IMR-90 (cell line): ENCODE results near the gene RAP1GAP2. TPM values are rescaled to one million over a fixed set of nuclear protein-coding genes. Genes with fewer than 3 reads are reported as not detected.
A peak's percentile ranks its signal among the peaks of the same experiment; 100 is the strongest.

Source experiments
- ATAC-seq: fragments of 200-7000 bp; cut with Tn5 transposase; 2 replicates; pipeline ENCODE4 v1.9.1; 2020; ENCODE audit warnings: low read depth, mild to moderate bottlenecking, moderate library complexity
- BruUV-seq: library from RNA; stranded (reverse); fragments of 400-500 nt; replicated peaks from 2 replicates; lab custom pipeline; 2021; lab: Mats Ljungman, UMichigan
- CTCF ChIA-PET: fragments of 300-600 bp; formaldehyde crosslinking; extraction: SDS; loops from one replicate; lab custom pipeline; 2021; ENCODE audit warnings: antibody characterized with exemption; lab: Yijun Ruan, JAX
- POLR2A ChIA-PET: fragments of 300-600 bp; sonication (Branson Sonifier 250); formaldehyde crosslinking; loops from one replicate; lab custom pipeline; 2022; ENCODE audit warnings: antibody characterized with exemption; ENCODE audit not compliant: unreplicated experiment; lab: Charles Lee
- DNase-seq: peaks from one replicate; pipeline ENCODE4 v3.0.0; 2013
- H2AFZ ChIP-seq: replicated peaks from 2 replicates; pipeline ENCODE3; 2013; ENCODE audit warnings: low read length, mild to moderate bottlenecking; ENCODE audit not compliant: poor library complexity
- H2AK5ac ChIP-seq: 2 replicates; pipeline ENCODE4 v1.6.1; 2013; ENCODE audit warnings: low read depth, low read length, inconsistent platforms
- H2AK9ac ChIP-seq: replicated peaks from 2 replicates; pipeline ENCODE3; 2013; ENCODE audit warnings: mild to moderate bottlenecking, low read depth, low read length, moderate library complexity; ENCODE audit not compliant: poor library complexity
- H2BK120ac ChIP-seq: 2 replicates; pipeline ENCODE4 v1.6.1; 2013; ENCODE audit warnings: low read depth, low read length, inconsistent platforms
- H2BK15ac ChIP-seq: 3 replicates; pipeline ENCODE4 v1.6.1; 2013; ENCODE audit warnings: low read depth, low read length, inconsistent platforms
- H2BK20ac ChIP-seq: 2 replicates; pipeline ENCODE4 v1.6.1; 2013; ENCODE audit warnings: low read depth, mild to moderate bottlenecking, inconsistent platforms, low read length, moderate library complexity
- H2BK5ac ChIP-seq: 2 replicates; pipeline ENCODE4 v1.6.1; 2013; ENCODE audit warnings: mild to moderate bottlenecking, low read depth, low read length, inconsistent platforms; ENCODE audit not compliant: poor library complexity, severe bottlenecking
- H3K14ac ChIP-seq: replicated peaks from 2 replicates; pipeline ENCODE4 v1.6.1; 2013; ENCODE audit warnings: low read depth, low read length, inconsistent platforms
- H3K18ac ChIP-seq: 2 replicates; pipeline ENCODE4 v1.6.1; 2013; ENCODE audit warnings: low read depth, low read length, control low read depth
- H3K23ac ChIP-seq: 2 replicates; pipeline ENCODE4 v1.6.1; 2013; ENCODE audit warnings: low read depth, low read length, inconsistent platforms
- H3K27ac ChIP-seq: 2 replicates; pipeline ENCODE4 v1.5.1; 2013; ENCODE audit warnings: mild to moderate bottlenecking, control low read depth, low read length; ENCODE audit not compliant: insufficient read depth
- H3K27me3 ChIP-seq: 2 replicates; pipeline ENCODE4 v1.6.1; 2013; ENCODE audit warnings: low read length; ENCODE audit not compliant: control insufficient read depth, insufficient read depth
- H3K36me3 ChIP-seq: 2 replicates; pipeline ENCODE4 v1.6.1; 2013; ENCODE audit warnings: low read length, mixed read lengths; ENCODE audit not compliant: control insufficient read depth, insufficient read depth
- H3K4ac ChIP-seq: 2 replicates; pipeline ENCODE4 v1.6.1; 2013; ENCODE audit warnings: low read depth, low read length, inconsistent platforms
- H3K4me1 ChIP-seq: 2 replicates; pipeline ENCODE4 v1.6.1; 2013; ENCODE audit warnings: low read length, mixed read lengths; ENCODE audit not compliant: control insufficient read depth, insufficient read depth
- H3K4me2 ChIP-seq: 2 replicates; pipeline ENCODE4 v1.6.1; 2013; ENCODE audit warnings: low read depth, mild to moderate bottlenecking, control low read depth, low read length, moderate library complexity
- H3K4me3 ChIP-seq: 2 replicates; pipeline ENCODE4 v1.5.1; 2013; ENCODE audit warnings: low read depth, mild to moderate bottlenecking, control low read depth, low read length, moderate library complexity; ENCODE audit not compliant: insufficient read depth
- H3K56ac ChIP-seq: 2 replicates; pipeline ENCODE4 v1.6.1; 2013; ENCODE audit warnings: low read length, inconsistent platforms; ENCODE audit not compliant: insufficient read depth; ENCODE audit errors: extremely low read depth
- H3K79me1 ChIP-seq, 2 experiments: 2 replicates each; pipeline ENCODE4 v1.6.1; 2013; ENCODE audit warnings: low read length in 2 of 2, inconsistent platforms in 1 of 2, low read depth in 1 of 2
- H3K9ac ChIP-seq: 2 replicates; pipeline ENCODE4 v1.6.1; 2013; ENCODE audit warnings: low read depth, low read length, control low read depth
- H3K9me1 ChIP-seq: 2 replicates; pipeline ENCODE4 v1.6.1; 2013; ENCODE audit warnings: low read length, inconsistent platforms; ENCODE audit not compliant: insufficient read depth
- H3K9me3 ChIP-seq: 2 replicates; pipeline ENCODE4 v1.6.1; 2013; ENCODE audit warnings: low read length; ENCODE audit not compliant: control insufficient read depth, insufficient read depth
- H4K20me1 ChIP-seq: 2 replicates; pipeline ENCODE4 v1.6.1; 2013; ENCODE audit warnings: low read length, inconsistent platforms; ENCODE audit not compliant: insufficient read depth
- H4K5ac ChIP-seq: 2 replicates; pipeline ENCODE4 v1.6.1; 2013; ENCODE audit warnings: mild to moderate bottlenecking, low read depth, low read length, control low read depth
- H4K8ac ChIP-seq, 2 experiments: 2 replicates each; pipeline ENCODE4 v1.6.1; 2013; ENCODE audit warnings: low read depth in 2 of 2, low read length in 2 of 2, control low read depth in 1 of 2, inconsistent platforms in 1 of 2
- H4K91ac ChIP-seq: 2 replicates; pipeline ENCODE4 v1.6.1; 2013; ENCODE audit warnings: low read depth, low read length, inconsistent platforms; ENCODE audit not compliant: insufficient read depth
- BHLHE40 ChIP-seq: fragments of 150-350 bp; IDR thresholded peaks from 2 replicates; pipeline ENCODE4 v1.6.1; 2016; ENCODE audit warnings: mild to moderate bottlenecking, low read depth, low read length
- CEBPB ChIP-seq: IDR thresholded peaks from 2 replicates; pipeline ENCODE4 v1.6.1; 2012; ENCODE audit warnings: low read depth, low read length, improper control_type of control experiment
- FOS ChIP-seq: fragments of 150-350 bp; IDR thresholded peaks from 2 replicates; pipeline ENCODE4 v1.6.1; 2016; ENCODE audit warnings: low read depth, low read length
- MAZ ChIP-seq: IDR thresholded peaks from 2 replicates; pipeline ENCODE4 v1.6.1; 2012; ENCODE audit warnings: low read depth, mild to moderate bottlenecking, low read length, improper control_type of control experiment, moderate library complexity, borderline replicate concordance
- MXI1 ChIP-seq: IDR thresholded peaks from 2 replicates; pipeline ENCODE4 v1.6.1; 2012; ENCODE audit warnings: low read depth, mild to moderate bottlenecking, low read length, moderate library complexity, borderline replicate concordance
- NFE2L2 ChIP-seq: fragments of 150-350 bp; IDR thresholded peaks from 2 replicates; pipeline ENCODE4 v1.6.1; 2016; ENCODE audit warnings: low read depth, mild to moderate bottlenecking, low read length
- POLR2A ChIP-seq: IDR thresholded peaks from 2 replicates; pipeline ENCODE4 v1.6.1; 2012; ENCODE audit warnings: mild to moderate bottlenecking, low read depth, low read length
- RAD21 ChIP-seq: IDR thresholded peaks from 2 replicates; pipeline ENCODE4 v1.6.1; 2012; ENCODE audit warnings: low read length, improper control_type of control experiment
- USF2 ChIP-seq: fragments of 150-350 bp; IDR thresholded peaks from 2 replicates; pipeline ENCODE4 v1.6.1; 2017; ENCODE audit warnings: mild to moderate bottlenecking, antibody characterized with exemption, low read length, low read depth
- WGBS, 2 experiments: methylation state at CpG; one replicate each; pipeline versions ENCODE4 v1.1.5 to v1.1.7; 2013; ENCODE audit warnings: missing lambda C conversion rate in 2 of 2; ENCODE audit not compliant: insufficient read length in 1 of 2; ENCODE audit errors: extremely low coverage in 2 of 2; 5-methylcytosine and 5-hydroxymethylcytosine counted together
- dilution Hi-C: fragments of 300-500 bp; cut with HindIII; formaldehyde crosslinking; loops from one replicate; pipeline ENCODE4 v1.14.3; 2018; ENCODE audit warnings: low sequenced_read_pairs; ENCODE audit not compliant: unreplicated experiment
- in situ Hi-C: fragments of 300-500 bp; cut with MboI; formaldehyde crosslinking; loops from 3 replicates; pipeline ENCODE4 v1.14.3; 2019; ENCODE audit warnings: low sequenced_read_pairs, inconsistent platforms, mixed read lengths
- intact Hi-C: fragments of 100-400 bp; cut with micrococcal nuclease; formaldehyde crosslinking; loops from 2 replicates; pipeline ENCODE4 v1.10.0; 2022
- polyA plus RNA-seq, 3 experiments: library from polyadenylated mRNA; depleted of rRNA; stranded (reverse); fragments of >200 nt; gene quantifications; 2 replicates each; pipeline ENCODE4 v1.2.3, GENCODE V29; 2012; ENCODE audit warnings: low replicate concordance in 1 of 3
- total RNA-seq: library from RNA; depleted of rRNA; stranded (reverse); fragments of >200 nt; gene quantifications from 2 replicates; pipeline ENCODE4 v1.2.3, GENCODE V29; 2012
- TF ChIP-seq, protein P1 (sequence below): conservative IDR thresholded peaks from 2 replicates; pipeline ENCODE4 v1.5.1; 2012; ENCODE audit warnings: mild to moderate bottlenecking, low read depth, low read length, improper control_type of control experiment

The RAP1GAP2 gene
- total and polyA plus RNA-seq, 2 of the 4 experiments (the other 2 are of a cell fraction) = 5.7 to 7.5 TPM

- Histone ChIP-seq H3K9ac (no peak overlapping the region), H3K18ac (no peak overlapping the region; the same call in 1 of the 2 replicates), H3K27ac (0 out of 2 replicates have a peak overlapping the region, but pooled peaks have one; percentile 49), H3K4me3 (no peak overlapping the region), H3K4me2 (no peak overlapping the region), H3K56ac (0 out of 2 replicates have a peak overlapping the region, but pooled peaks have one; percentile 31), H2BK5ac (peak overlapping the region; percentile 42), H3K14ac (0 out of 2 replicates have a peak overlapping the region, but pooled peaks have one; percentile 44), H3K4ac (peak overlapping the region; percentile 44; the same call in 1 of the 2 replicates), H3K9me1 (no peaks in the 10 kb centered on the region), H3K23ac (no peak overlapping the region), H2BK20ac (0 out of 2 replicates have a peak overlapping the region, but pooled peaks have one; percentile 28), H2AFZ (peak overlapping the region; percentile 66), H2BK15ac (no peak overlapping the region), H4K91ac (no peak overlapping the region), H3K79me1 (0 out of 4 replicates have a peak, but pooled peaks cover 0 to 4% of the 10 kb centered on the region in 2 experiments), H2BK120ac (peak overlapping the region; percentile 44; the same call in 1 of the 2 replicates), H4K20me1 (no peaks in the 10 kb centered on the region), H2AK5ac (no peak overlapping the region), H3K4me1 (peaks cover 2% of the 10 kb centered on the region; the same call in 1 of the 2 replicates), H3K9me3 (no peaks in the 10 kb centered on the region), H3K27me3 (no peaks in the 10 kb centered on the region), H3K36me3 (no peaks in the 10 kb centered on the region), H2AK9ac (no peak overlapping the region), H4K8ac (peak overlapping the region in 1 of 2 experiments; percentile 16; a peak in 2 of 4 replicates), H4K5ac (no peak overlapping the region)
- ATAC-seq (peak; percentile 99), DNase-seq (peak; percentile 89)
- WGBS, 2 experiments = 0% methylated on average over 7 of the region's 18 CpGs; no CpG with 5 or more reads in 1 of the 2 experiments
- ChIA-PET CTCF (no interaction called here), POLR2A (no interaction called here)
- intact Hi-C loops = no loop called here
- dilution Hi-C loops = no loop called here
- in situ Hi-C loops = no loop called here
- BruUV-seq = no TSS peak
- TF ChIP-seq, protein P1, sequence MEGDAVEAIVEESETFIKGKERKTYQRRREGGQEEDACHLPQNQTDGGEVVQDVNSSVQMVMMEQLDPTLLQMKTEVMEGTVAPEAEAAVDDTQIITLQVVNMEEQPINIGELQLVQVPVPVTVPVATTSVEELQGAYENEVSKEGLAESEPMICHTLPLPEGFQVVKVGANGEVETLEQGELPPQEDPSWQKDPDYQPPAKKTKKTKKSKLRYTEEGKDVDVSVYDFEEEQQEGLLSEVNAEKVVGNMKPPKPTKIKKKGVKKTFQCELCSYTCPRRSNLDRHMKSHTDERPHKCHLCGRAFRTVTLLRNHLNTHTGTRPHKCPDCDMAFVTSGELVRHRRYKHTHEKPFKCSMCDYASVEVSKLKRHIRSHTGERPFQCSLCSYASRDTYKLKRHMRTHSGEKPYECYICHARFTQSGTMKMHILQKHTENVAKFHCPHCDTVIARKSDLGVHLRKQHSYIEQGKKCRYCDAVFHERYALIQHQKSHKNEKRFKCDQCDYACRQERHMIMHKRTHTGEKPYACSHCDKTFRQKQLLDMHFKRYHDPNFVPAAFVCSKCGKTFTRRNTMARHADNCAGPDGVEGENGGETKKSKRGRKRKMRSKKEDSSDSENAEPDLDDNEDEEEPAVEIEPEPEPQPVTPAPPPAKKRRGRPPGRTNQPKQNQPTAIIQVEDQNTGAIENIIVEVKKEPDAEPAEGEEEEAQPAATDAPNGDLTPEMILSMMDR = peak; percentile 55
- no peak for TF ChIP-seq USF2
- peak; percentile 30; the same call in 1 of the 2 replicates for TF ChIP-seq MXI1
- no peak for TF ChIP-seq NFE2L2
- TF ChIP-seq RAD21 = peak; percentile 61
- TF ChIP-seq CEBPB = peak; percentile 66; the same call in 1 of the 2 replicates
- TF ChIP-seq BHLHE40 = no peak
- TF ChIP-seq POLR2A = no peak
- TF ChIP-seq FOS = peak; percentile 49
- TF ChIP-seq MAZ = peak; percentile 49; the same call in 1 of the 2 replicates
Measured at GRCh38 chr17:2982854-2983253, 186.6 kb downstream of the RAP1GAP2 start.
